ENCODE data around the gene ATP13A1.
A peak's percentile ranks its signal among the peaks of the same experiment; 100 is the strongest.

The ATP13A1 gene

GRCh38 chr19:19647037-19647835 lies 16.2 kb downstream of the ATP13A1 start:
- no peak for DNase-seq
- no peak overlapping the region for H2BK120ac ChIP-seq (ENCODE audit: insufficient read depth, low read length, poor library complexity)
- peaks cover 4% of the 10 kb centered on the region for H3K9me3 ChIP-seq (ENCODE audit: insufficient read depth, low read depth, low read length)
- H4K12ac ChIP-seq (ENCODE audit: low read depth, low read length), result no peak overlapping the region
- peaks cover 2% of the 10 kb centered on the region for H3K79me2 ChIP-seq (ENCODE audit: control insufficient read depth, insufficient read depth, low read length, poor library complexity)
- no peaks in the 10 kb centered on the region for H3K27me3 ChIP-seq (ENCODE audit: insufficient read depth, low read length)
- H3K4ac ChIP-seq (ENCODE audit: low read depth, low read length), result no peak overlapping the region
- H3K4me1 ChIP-seq (ENCODE audit: control insufficient read depth in 1 of 2, insufficient read depth in 2 of 2, low read length in 2 of 2), result peaks cover 3 to 5% of the 10 kb centered on the region in 2 experiments
- H4K91ac ChIP-seq (ENCODE audit: low read depth, low read length), result no peak overlapping the region
- no peak overlapping the region for H3K9ac ChIP-seq (ENCODE audit: low read length)
- no CpG with 5 or more reads among the region's 29 CpGs for WGBS (ENCODE audit: extremely low coverage, insufficient coverage, insufficient read length)
- no peak overlapping the region for H2BK12ac ChIP-seq (ENCODE audit: low read length)
- no peak overlapping the region for H3K18ac ChIP-seq (ENCODE audit: low read length)
- no peak overlapping the region for H3K27ac ChIP-seq (ENCODE audit: low read depth, low read length)
- no peak overlapping the region for H3K4me3 ChIP-seq (ENCODE audit: low read depth, low read length)
- no peak overlapping the region for H3K23ac ChIP-seq (ENCODE audit: low read length)
- H4K8ac ChIP-seq (ENCODE audit: low read depth, low read length), result no peak overlapping the region
- H3K36me3 ChIP-seq (ENCODE audit: control insufficient read depth in 1 of 2, insufficient read depth in 2 of 2, low read length in 2 of 2), result peaks cover 62 to 65% of the 10 kb centered on the region in 2 experiments
- H2BK5ac ChIP-seq (ENCODE audit: low read depth, low read length, poor library complexity), result no peak overlapping the region
- no peak overlapping the region for H3K14ac ChIP-seq (ENCODE audit: low read length)
- no peak overlapping the region for H3K4me2 ChIP-seq (ENCODE audit: low read length)
- H2AFZ ChIP-seq (ENCODE audit: insufficient read depth, low read length, poor library complexity), result no peak overlapping the region
- no peak overlapping the region for H2AK5ac ChIP-seq (ENCODE audit: low read length)
- H3K79me1 ChIP-seq (ENCODE audit: low read length), result peaks cover 11% of the 10 kb centered on the region

- no peak overlapping the region for H2BK12ac ChIP-seq (ENCODE audit: low read length)
- H4K8ac ChIP-seq (ENCODE audit: low read depth, low read length), result no peak overlapping the region
- no peak for DNase-seq
- no peak overlapping the region for H4K12ac ChIP-seq (ENCODE audit: low read depth, low read length)
- H3K9me3 ChIP-seq (ENCODE audit: insufficient read depth, low read depth, low read length), result peaks cover 4% of the 10 kb centered on the region
- peaks cover 2% of the 10 kb centered on the region for H3K79me2 ChIP-seq (ENCODE audit: control insufficient read depth, insufficient read depth, low read length, poor library complexity)
- no peak overlapping the region for H3K4me2 ChIP-seq (ENCODE audit: low read length)
- WGBS (ENCODE audit: extremely low coverage, insufficient coverage, insufficient read length), result no CpG with 5 or more reads among the region's 17 CpGs
- no peak overlapping the region for H3K4ac ChIP-seq (ENCODE audit: low read depth, low read length)
- no peak overlapping the region for H2BK5ac ChIP-seq (ENCODE audit: low read depth, low read length, poor library complexity)
- H3K4me3 ChIP-seq (ENCODE audit: low read depth, low read length), result no peak overlapping the region
- H3K27me3 ChIP-seq (ENCODE audit: insufficient read depth, low read length), result no peaks in the 10 kb centered on the region
- no peak overlapping the region for H3K27ac ChIP-seq (ENCODE audit: low read depth, low read length)
- no peak overlapping the region for H2BK120ac ChIP-seq (ENCODE audit: insufficient read depth, low read length, poor library complexity)
- H3K14ac ChIP-seq (ENCODE audit: low read length), result no peak overlapping the region
- H3K9ac ChIP-seq (ENCODE audit: low read length), result no peak overlapping the region
- peaks cover 11% of the 10 kb centered on the region for H3K79me1 ChIP-seq (ENCODE audit: low read length)
- no peak overlapping the region for H2AK5ac ChIP-seq (ENCODE audit: low read length)
- no peak overlapping the region for H2AFZ ChIP-seq (ENCODE audit: insufficient read depth, low read length, poor library complexity)
- H3K18ac ChIP-seq (ENCODE audit: low read length), result no peak overlapping the region
- H4K91ac ChIP-seq (ENCODE audit: low read depth, low read length), result no peak overlapping the region
- H3K23ac ChIP-seq (ENCODE audit: low read length), result no peak overlapping the region
- peaks cover 3 to 5% of the 10 kb centered on the region in 2 experiments for H3K4me1 ChIP-seq (ENCODE audit: control insufficient read depth in 1 of 2, insufficient read depth in 2 of 2, low read length in 2 of 2)
- H3K36me3 ChIP-seq (ENCODE audit: control insufficient read depth in 1 of 2, insufficient read depth in 2 of 2, low read length in 2 of 2), result peaks cover 50 to 53% of the 10 kb centered on the region in 2 experiments
These were observed 18.1 kb downstream of the ATP13A1 start for GRCh38 chr19:19645233-19645870.

DNA sequence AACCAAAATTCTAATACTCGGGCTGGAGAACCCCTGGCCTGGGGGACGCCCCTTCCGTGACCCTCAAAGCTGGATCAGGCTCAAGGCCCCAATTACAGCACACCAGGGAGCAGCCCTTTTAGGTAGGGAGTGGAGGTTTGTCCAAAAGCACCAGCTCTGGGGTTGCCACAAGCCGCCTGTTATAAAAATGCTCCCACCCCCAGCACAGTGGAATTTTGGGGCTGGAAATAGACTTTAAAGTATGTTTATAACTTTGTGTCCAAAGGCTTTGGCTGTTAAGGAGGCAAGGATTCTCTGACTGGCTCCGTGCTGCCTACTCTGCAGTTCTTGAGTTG lies 19.5 kb downstream of the ATP13A1 start:
- Histone ChIP-seq H2AK5ac (ENCODE audit: low read length) (no peak overlapping the region), H2BK120ac (ENCODE audit: insufficient read depth, low read length, poor library complexity) (no peak overlapping the region), H3K4me3 (ENCODE audit: low read depth, low read length) (no peak overlapping the region)

GRCh38 chr19:19643158-19644053 lies 20.1 kb downstream of the ATP13A1 start, which contains the start of gene GMIP:
TSS of gene GMIP (minus strand) at chr19:19643657. CDS start at chr19:19643529, 128 bp downstream.
- peak within 1 kb of the TSS; percentile 73 for H4K8ac ChIP-seq (ENCODE audit: low read depth, low read length)

More for the DNA sequence above, 19.5 kb downstream of the ATP13A1 start:
- Histone ChIP-seq H3K36me3 (ENCODE audit: control insufficient read depth in 1 of 2, insufficient read depth in 2 of 2, low read length in 2 of 2) (peaks cover 47% of the 10 kb centered on the region in 2 experiments), H3K9ac (ENCODE audit: low read length) (no peak overlapping the region), H3K9me3 (ENCODE audit: insufficient read depth, low read depth, low read length) (no peaks in the 10 kb centered on the region), H3K27ac (ENCODE audit: low read depth, low read length) (no peak overlapping the region), H4K91ac (ENCODE audit: low read depth, low read length) (no peak overlapping the region), H3K4me1 (ENCODE audit: control insufficient read depth in 1 of 2, insufficient read depth in 2 of 2, low read length in 2 of 2) (peaks cover 3 to 5% of the 10 kb centered on the region in 2 experiments), H3K4me2 (ENCODE audit: low read length) (peak overlapping the region; percentile 98), H3K4ac (ENCODE audit: low read depth, low read length) (no peak overlapping the region), H3K23ac (ENCODE audit: low read length) (no peak overlapping the region), H3K79me1 (ENCODE audit: low read length) (peaks cover 11% of the 10 kb centered on the region), H2BK12ac (ENCODE audit: low read length) (no peak overlapping the region), H3K79me2 (ENCODE audit: control insufficient read depth, insufficient read depth, low read length, poor library complexity) (peaks cover 2% of the 10 kb centered on the region), H3K27me3 (ENCODE audit: insufficient read depth, low read length) (no peaks in the 10 kb centered on the region), H4K12ac (ENCODE audit: low read depth, low read length) (no peak overlapping the region), H3K18ac (ENCODE audit: low read length) (no peak overlapping the region), H2AFZ (ENCODE audit: insufficient read depth, low read length, poor library complexity) (no peak overlapping the region), H4K8ac (ENCODE audit: low read depth, low read length) (no peak overlapping the region), H3K14ac (ENCODE audit: low read length) (no peak overlapping the region), H2BK5ac (ENCODE audit: low read depth, low read length, poor library complexity) (no peak overlapping the region)
- no peak for DNase-seq
- WGBS (ENCODE audit: extremely low coverage, insufficient coverage, insufficient read length), result no CpG with 5 or more reads among the region's 5 CpGs

More at GRCh38 chr19:19643158-19644053, 20.1 kb downstream of the ATP13A1 start, which contains the start of gene GMIP:
- Histone ChIP-seq H3K14ac (ENCODE audit: low read length) (peak within 1 kb of the TSS; percentile 86), H3K4me2 (ENCODE audit: low read length) (peak within 1 kb of the TSS; percentile 98), H3K27ac (ENCODE audit: low read depth, low read length) (peak within 1 kb of the TSS; percentile 55), H3K36me3 (ENCODE audit: control insufficient read depth in 1 of 2, insufficient read depth in 2 of 2, low read length in 2 of 2) (peaks cover 46% of the 10 kb centered on the region in 2 experiments), H3K79me2 (ENCODE audit: control insufficient read depth, insufficient read depth, low read length, poor library complexity) (peaks cover 2% of the 10 kb centered on the region), H2BK120ac (ENCODE audit: insufficient read depth, low read length, poor library complexity) (peak within 1 kb of the TSS; percentile 15), H2AFZ (ENCODE audit: insufficient read depth, low read length, poor library complexity) (peak within 1 kb of the TSS; percentile 53), H2AK5ac (ENCODE audit: low read length) (peak within 1 kb of the TSS; percentile 32), H3K4me3 (ENCODE audit: low read depth, low read length) (peak within 1 kb of the TSS; percentile 85), H3K9ac (ENCODE audit: low read length) (peak within 1 kb of the TSS; percentile 83), H3K23ac (ENCODE audit: low read length) (no peak within 1 kb of the TSS), H3K27me3 (ENCODE audit: insufficient read depth, low read length) (no peaks in the 10 kb centered on the region), H3K4me1 (ENCODE audit: control insufficient read depth in 1 of 2, insufficient read depth in 2 of 2, low read length in 2 of 2) (peaks cover 3 to 5% of the 10 kb centered on the region in 2 experiments), H2BK5ac (ENCODE audit: low read depth, low read length, poor library complexity) (peak within 1 kb of the TSS; percentile 24), H3K18ac (ENCODE audit: low read length) (peak within 1 kb of the TSS; percentile 18), H4K12ac (ENCODE audit: low read depth, low read length) (peak within 1 kb of the TSS; percentile 20), H3K4ac (ENCODE audit: low read depth, low read length) (peak within 1 kb of the TSS; percentile 49), H2BK12ac (ENCODE audit: low read length) (no peak within 1 kb of the TSS), H4K91ac (ENCODE audit: low read depth, low read length) (peak within 1 kb of the TSS; percentile 40), H3K79me1 (ENCODE audit: low read length) (peaks cover 11% of the 10 kb centered on the region), H3K9me3 (ENCODE audit: insufficient read depth, low read depth, low read length) (no peaks in the 10 kb centered on the region)
- WGBS (ENCODE audit: extremely low coverage, insufficient coverage, insufficient read length), result no CpG with 5 or more reads among the region's 50 CpGs
- DNase-seq, result peak; percentile 74 to 84
